HepG2 (cell line): ENCODE results near the gene PLOD3. TPM values are rescaled to one million over a fixed set of nuclear protein-coding genes. Genes with fewer than 3 reads are reported as not detected.

ENCODE experiments used
- ARID2 ChIP-seq: sonication (generic); formaldehyde crosslinking; IDR thresholded peaks from 2 replicates; pipeline ENCODE4 v1.8.1; 2022; ENCODE audit warnings: mild to moderate bottlenecking, missing genetic modification reagents, borderline replicate concordance
- ATRX ChIP-seq: sonication (generic); formaldehyde crosslinking; IDR thresholded peaks from 2 replicates; pipeline ENCODE4 v1.4.0; 2020; ENCODE audit warnings: missing genetic modification reagents, borderline replicate concordance
- CHD2 ChIP-seq: IDR thresholded peaks from 2 replicates; pipeline ENCODE4 v1.6.1; 2011; ENCODE audit warnings: low read depth, low read length, improper control_type of control experiment
- FOXA1 ChIP-seq, 2 experiments: fragments of 450-650 bp in 1 of 2; sonication (generic) in 1 of 2; formaldehyde crosslinking in 1 of 2; IDR thresholded peaks; 2 replicates each; pipeline versions ENCODE4 v1.4.0 to v1.6.1; 2016 to 2020; ENCODE audit warnings: missing genetic modification reagents in 1 of 2
- HNRNPK ChIP-seq: fragments of 200-400 bp; formaldehyde crosslinking; IDR thresholded peaks from 2 replicates; pipeline ENCODE4 v1.6.1; 2018; ENCODE audit warnings: low read length, low read depth, moderate library complexity, mild to moderate bottlenecking; ENCODE audit not compliant: poor library complexity, severe bottlenecking
- KDM2A ChIP-seq: sonication (generic); formaldehyde crosslinking; IDR thresholded peaks from 2 replicates; pipeline ENCODE4 v1.4.0; 2020; ENCODE audit warnings: low read depth, missing genetic modification reagents, borderline replicate concordance
- KLF13 ChIP-seq: sonication (generic); formaldehyde crosslinking; IDR thresholded peaks from 2 replicates; pipeline ENCODE4 v1.4.0; 2020; ENCODE audit warnings: mild to moderate bottlenecking, missing genetic modification reagents
- MLXIP ChIP-seq: sonication (generic); formaldehyde crosslinking; IDR thresholded peaks from 2 replicates; pipeline ENCODE4 v1.9.0; 2021; ENCODE audit warnings: missing genetic modification reagents, borderline replicate concordance
- RCOR2 ChIP-seq: IDR thresholded peaks from 2 replicates; pipeline ENCODE4 v1.6.1; 2016; ENCODE audit warnings: missing biosample characterization, missing genetic modification reagents
- STAG1 ChIP-seq: sonication (generic); formaldehyde crosslinking; IDR thresholded peaks from 2 replicates; pipeline ENCODE4 v1.4.0; 2020; ENCODE audit warnings: missing genetic modification reagents
- ZNF282 ChIP-seq: fragments of 450-650 bp; IDR thresholded peaks from 2 replicates; pipeline ENCODE4 v1.6.1; 2018; ENCODE audit not compliant: partially characterized antibody
- polyA plus RNA-seq, 8 experiments: library from polyadenylated mRNA; depleted of rRNA in 3 of 8; stranded (reverse) in 7 of 8; unstranded in 1 of 8; fragments of >200 nt; fragmentation: Illumina TruSeq in 4 of 8; extraction: Trizol in 4 of 8; gene quantifications; 2 replicates each; pipeline versions ENCODE4 v1.2.1 to v1.2.3, GENCODE V29; 2011 to 2016; ENCODE audit warnings: low read depth in 4 of 8, missing spikeins in 1 of 8, mixed read lengths in 1 of 8; ENCODE audit not compliant: insufficient read depth in 1 of 8
- total RNA-seq, 5 experiments: library from RNA; depleted of rRNA; stranded (reverse); fragments of >200 nt; fragmentation: Illumina TruSeq; extraction: Trizol; gene quantifications; 2 replicates each; pipeline ENCODE4 v1.2.3, GENCODE V29; 2016; ENCODE audit warnings: low read depth in 1 of 5
- TF ChIP-seq, protein P1 (sequence below): sonication (generic); formaldehyde crosslinking; IDR thresholded peaks from 2 replicates; pipeline ENCODE4 v1.4.0; 2020; ENCODE audit warnings: missing genetic modification reagents
- TF ChIP-seq, protein P2 (sequence below): sonication (generic); formaldehyde crosslinking; IDR thresholded peaks from 2 replicates; pipeline ENCODE4 v1.5.0; 2020; ENCODE audit warnings: missing genetic modification reagents
- TF ChIP-seq, protein P3 (sequence below): sonication (generic); formaldehyde crosslinking; IDR thresholded peaks from 2 replicates; pipeline ENCODE4 v1.8.0; 2022; ENCODE audit warnings: missing genetic modification reagents, mild to moderate bottlenecking, moderate library complexity, borderline replicate concordance

PLOD3 gene
- total and polyA plus RNA-seq, 2 of the 13 experiments (the other 11 are each of a cell fraction or from before 2014, with no cell fraction given): 65.8 to 67.4 TPM

DNA sequence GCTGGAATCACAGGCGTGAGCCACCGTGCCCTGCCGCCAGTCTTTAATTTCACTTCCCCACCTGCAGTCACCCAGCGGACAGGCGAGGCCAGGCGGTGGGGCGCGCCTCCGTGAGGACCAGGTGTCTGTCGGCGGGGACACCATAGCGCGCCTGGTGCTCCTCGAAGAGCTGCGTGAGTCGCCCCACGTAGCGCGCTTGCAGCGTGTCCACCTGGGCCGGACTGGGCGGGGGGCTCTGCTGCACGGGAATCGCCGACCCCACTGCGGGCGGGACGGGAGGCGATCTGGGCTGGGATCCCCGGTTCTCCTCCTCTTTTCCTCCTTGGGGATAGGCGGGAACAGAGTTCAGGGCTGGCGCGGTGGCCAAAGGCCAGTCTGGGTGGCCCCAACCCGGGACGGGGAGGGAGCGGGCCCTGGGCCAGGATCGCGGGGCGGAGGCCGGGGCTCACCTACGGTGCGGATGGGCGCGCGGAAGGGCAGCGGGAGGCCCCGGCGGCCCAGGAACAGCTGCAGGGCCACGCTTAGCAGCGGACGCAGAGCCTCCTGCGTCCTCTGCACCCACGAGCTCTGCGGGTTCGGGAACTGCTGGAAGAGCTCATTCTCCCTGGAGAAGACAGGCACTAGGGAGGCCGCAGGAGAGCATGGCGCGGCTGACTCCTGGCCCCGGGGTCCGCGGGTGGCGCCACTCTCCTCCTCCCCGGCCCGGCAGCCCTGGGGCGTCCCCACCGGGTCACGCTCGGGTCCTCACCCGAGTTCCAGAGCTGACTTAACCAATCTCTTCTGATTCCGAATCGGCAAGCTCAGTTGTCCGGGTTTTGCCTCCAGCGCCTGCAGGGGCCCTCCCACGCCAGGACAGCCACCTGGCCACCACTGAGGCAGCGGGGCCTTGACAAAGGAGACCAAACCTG is 15.4 kb downstream of the PLOD3 start (continued):
- TF ChIP-seq MLXIP (CRISPR knock-in tag) (no peak), RCOR2 (CRISPR knock-in tag) (no peak), KDM2A (CRISPR knock-in tag) (no peak; the same call in 1 of the 2 replicates), CHD2 (no peak), ARID2 (CRISPR knock-in tag) (peak; percentile 48; the same call in 1 of the 2 replicates), FOXA1 (IDR thresholded peaks at IDR 0.05) (no peak), FOXA1 (CRISPR knock-in tag; IDR thresholded peaks at IDR 0.05) (0 out of 2 replicates have a peak, but pooled peaks have one; percentile 15), KLF13 (CRISPR knock-in tag) (no peak), HNRNPK (no peak), STAG1 (CRISPR knock-in tag) (no peak; the same call in 1 of the 2 replicates), ZNF282 (no peak), ATRX (CRISPR knock-in tag) (no peak)
- TF ChIP-seq, protein P1, sequence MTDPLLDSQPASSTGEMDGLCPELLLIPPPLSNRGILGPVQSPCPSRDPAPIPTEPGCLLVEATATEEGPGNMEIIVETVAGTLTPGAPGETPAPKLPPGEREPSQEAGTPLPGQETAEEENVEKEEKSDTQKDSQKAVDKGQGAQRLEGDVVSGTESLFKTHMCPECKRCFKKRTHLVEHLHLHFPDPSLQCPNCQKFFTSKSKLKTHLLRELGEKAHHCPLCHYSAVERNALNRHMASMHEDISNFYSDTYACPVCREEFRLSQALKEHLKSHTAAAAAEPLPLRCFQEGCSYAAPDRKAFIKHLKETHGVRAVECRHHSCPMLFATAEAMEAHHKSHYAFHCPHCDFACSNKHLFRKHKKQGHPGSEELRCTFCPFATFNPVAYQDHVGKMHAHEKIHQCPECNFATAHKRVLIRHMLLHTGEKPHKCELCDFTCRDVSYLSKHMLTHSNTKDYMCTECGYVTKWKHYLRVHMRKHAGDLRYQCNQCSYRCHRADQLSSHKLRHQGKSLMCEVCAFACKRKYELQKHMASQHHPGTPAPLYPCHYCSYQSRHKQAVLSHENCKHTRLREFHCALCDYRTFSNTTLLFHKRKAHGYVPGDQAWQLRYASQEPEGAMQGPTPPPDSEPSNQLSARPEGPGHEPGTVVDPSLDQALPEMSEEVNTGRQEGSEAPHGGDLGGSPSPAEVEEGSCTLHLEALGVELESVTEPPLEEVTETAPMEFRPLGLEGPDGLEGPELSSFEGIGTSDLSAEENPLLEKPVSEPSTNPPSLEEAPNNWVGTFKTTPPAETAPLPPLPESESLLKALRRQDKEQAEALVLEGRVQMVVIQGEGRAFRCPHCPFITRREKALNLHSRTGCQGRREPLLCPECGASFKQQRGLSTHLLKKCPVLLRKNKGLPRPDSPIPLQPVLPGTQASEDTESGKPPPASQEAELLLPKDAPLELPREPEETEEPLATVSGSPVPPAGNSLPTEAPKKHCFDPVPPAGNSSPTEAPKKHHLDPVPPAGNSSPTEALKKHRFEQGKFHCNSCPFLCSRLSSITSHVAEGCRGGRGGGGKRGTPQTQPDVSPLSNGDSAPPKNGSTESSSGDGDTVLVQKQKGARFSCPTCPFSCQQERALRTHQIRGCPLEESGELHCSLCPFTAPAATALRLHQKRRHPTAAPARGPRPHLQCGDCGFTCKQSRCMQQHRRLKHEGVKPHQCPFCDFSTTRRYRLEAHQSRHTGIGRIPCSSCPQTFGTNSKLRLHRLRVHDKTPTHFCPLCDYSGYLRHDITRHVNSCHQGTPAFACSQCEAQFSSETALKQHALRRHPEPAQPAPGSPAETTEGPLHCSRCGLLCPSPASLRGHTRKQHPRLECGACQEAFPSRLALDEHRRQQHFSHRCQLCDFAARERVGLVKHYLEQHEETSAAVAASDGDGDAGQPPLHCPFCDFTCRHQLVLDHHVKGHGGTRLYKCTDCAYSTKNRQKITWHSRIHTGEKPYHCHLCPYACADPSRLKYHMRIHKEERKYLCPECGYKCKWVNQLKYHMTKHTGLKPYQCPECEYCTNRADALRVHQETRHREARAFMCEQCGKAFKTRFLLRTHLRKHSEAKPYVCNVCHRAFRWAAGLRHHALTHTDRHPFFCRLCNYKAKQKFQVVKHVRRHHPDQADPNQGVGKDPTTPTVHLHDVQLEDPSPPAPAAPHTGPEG (CRISPR knock-in tag): peak; percentile 50
- TF ChIP-seq, protein P2, sequence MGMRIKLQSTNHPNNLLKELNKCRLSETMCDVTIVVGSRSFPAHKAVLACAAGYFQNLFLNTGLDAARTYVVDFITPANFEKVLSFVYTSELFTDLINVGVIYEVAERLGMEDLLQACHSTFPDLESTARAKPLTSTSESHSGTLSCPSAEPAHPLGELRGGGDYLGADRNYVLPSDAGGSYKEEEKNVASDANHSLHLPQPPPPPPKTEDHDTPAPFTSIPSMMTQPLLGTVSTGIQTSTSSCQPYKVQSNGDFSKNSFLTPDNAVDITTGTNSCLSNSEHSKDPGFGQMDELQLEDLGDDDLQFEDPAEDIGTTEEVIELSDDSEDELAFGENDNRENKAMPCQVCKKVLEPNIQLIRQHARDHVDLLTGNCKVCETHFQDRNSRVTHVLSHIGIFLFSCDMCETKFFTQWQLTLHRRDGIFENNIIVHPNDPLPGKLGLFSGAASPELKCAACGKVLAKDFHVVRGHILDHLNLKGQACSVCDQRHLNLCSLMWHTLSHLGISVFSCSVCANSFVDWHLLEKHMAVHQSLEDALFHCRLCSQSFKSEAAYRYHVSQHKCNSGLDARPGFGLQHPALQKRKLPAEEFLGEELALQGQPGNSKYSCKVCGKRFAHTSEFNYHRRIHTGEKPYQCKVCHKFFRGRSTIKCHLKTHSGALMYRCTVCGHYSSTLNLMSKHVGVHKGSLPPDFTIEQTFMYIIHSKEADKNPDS (CRISPR knock-in tag): no peak
- TF ChIP-seq, protein P3, sequence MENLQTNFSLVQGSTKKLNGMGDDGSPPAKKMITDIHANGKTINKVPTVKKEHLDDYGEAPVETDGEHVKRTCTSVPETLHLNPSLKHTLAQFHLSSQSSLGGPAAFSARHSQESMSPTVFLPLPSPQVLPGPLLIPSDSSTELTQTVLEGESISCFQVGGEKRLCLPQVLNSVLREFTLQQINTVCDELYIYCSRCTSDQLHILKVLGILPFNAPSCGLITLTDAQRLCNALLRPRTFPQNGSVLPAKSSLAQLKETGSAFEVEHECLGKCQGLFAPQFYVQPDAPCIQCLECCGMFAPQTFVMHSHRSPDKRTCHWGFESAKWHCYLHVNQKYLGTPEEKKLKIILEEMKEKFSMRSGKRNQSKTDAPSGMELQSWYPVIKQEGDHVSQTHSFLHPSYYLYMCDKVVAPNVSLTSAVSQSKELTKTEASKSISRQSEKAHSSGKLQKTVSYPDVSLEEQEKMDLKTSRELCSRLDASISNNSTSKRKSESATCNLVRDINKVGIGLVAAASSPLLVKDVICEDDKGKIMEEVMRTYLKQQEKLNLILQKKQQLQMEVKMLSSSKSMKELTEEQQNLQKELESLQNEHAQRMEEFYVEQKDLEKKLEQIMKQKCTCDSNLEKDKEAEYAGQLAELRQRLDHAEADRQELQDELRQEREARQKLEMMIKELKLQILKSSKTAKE (CRISPR knock-in tag): no peak; the same call in 1 of the 2 replicates
